Measurements from ENCODE around the gene RNF213.
A peak's percentile ranks its signal among the peaks of the same experiment; 100 is the strongest.

RNF213 gene

GRCh38 chr17:80220736-80221215 lies 39.9 kb upstream of the RNF213 start:
- TF ChIP-seq CTCF (IDR thresholded peaks at IDR 0.05; ENCODE audit: borderline replicate concordance, insufficient read depth, low read depth, low read length): no peak
- peak overlapping the region; percentile 83 for H3K4me3 ChIP-seq (ENCODE audit: low read depth, low read length)

- TF ChIP-seq CTCF (IDR thresholded peaks at IDR 0.05; ENCODE audit: borderline replicate concordance, insufficient read depth, low read depth, low read length): no peak
- H3K4me3 ChIP-seq (ENCODE audit: low read depth, low read length): no peak overlapping the region
These were observed 39.1 kb upstream of the RNF213 start for GRCh38 chr17:80221351-80222105.

- TF ChIP-seq CTCF (IDR thresholded peaks at IDR 0.05; ENCODE audit: borderline replicate concordance, insufficient read depth, low read depth, low read length): no peak
- no peak overlapping the region for H3K4me3 ChIP-seq (ENCODE audit: low read depth, low read length)
These were observed 38.1 kb upstream of the RNF213 start for GRCh38 chr17:80222376-80223141.

- H3K4me3 ChIP-seq (ENCODE audit: low read depth, low read length): no peak overlapping the region
- TF ChIP-seq CTCF (IDR thresholded peaks at IDR 0.05; ENCODE audit: borderline replicate concordance, insufficient read depth, low read depth, low read length): no peak
These were observed 37.4 kb upstream of the RNF213 start for GRCh38 chr17:80223142-80223815.

- TF ChIP-seq CTCF (IDR thresholded peaks at IDR 0.05; ENCODE audit: borderline replicate concordance, insufficient read depth, low read depth, low read length): no peak
These were observed 36.7 kb upstream of the RNF213 start for GRCh38 chr17:80223838-80224497.

GRCh38 chr17:80224683-80225082 lies 36.0 kb upstream of the RNF213 start:
- TF ChIP-seq CTCF (IDR thresholded peaks at IDR 0.05; ENCODE audit: borderline replicate concordance, insufficient read depth, low read depth, low read length): no peak
- no peak overlapping the region for H3K4me3 ChIP-seq (ENCODE audit: low read depth, low read length)

More at GRCh38 chr17:80223838-80224497, 36.7 kb upstream of the RNF213 start:
- H3K4me3 ChIP-seq (ENCODE audit: low read depth, low read length): no peak overlapping the region

Data from GM12875 (cell line).